Nephron (organoid): ENCODE results near the gene RAB40C.

Experiments used
- H3K27ac Mint-ChIP-seq, 3 experiments: 2 replicates each; pipeline ENCODE4 v1.8.0; 2020; ENCODE audit warnings: mixed read lengths in 3 of 3, mild to moderate bottlenecking in 2 of 3, moderate library complexity in 1 of 3
- H3K27me3 Mint-ChIP-seq: 2 replicates; pipeline ENCODE4 v1.8.0; 2021; ENCODE audit warnings: low read depth, mild to moderate bottlenecking, moderate library complexity, mixed read lengths
- H3K36me3 Mint-ChIP-seq: 2 replicates; pipeline ENCODE4 v1.8.0; 2020; ENCODE audit warnings: low read depth, mixed read lengths
- H3K4me1 Mint-ChIP-seq: 2 replicates; pipeline ENCODE4 v1.8.0; 2020; ENCODE audit warnings: mixed read lengths
- H3K4me3 Mint-ChIP-seq, 3 experiments: 2 replicates each; pipeline ENCODE4 v1.8.0; 2020; ENCODE audit warnings: mild to moderate bottlenecking in 3 of 3, mixed read lengths in 3 of 3, moderate library complexity in 2 of 3
- H3K9me3 Mint-ChIP-seq: 2 replicates; pipeline ENCODE4 v1.8.0; 2020; ENCODE audit warnings: mixed read lengths
- CTCF ChIP-seq, 3 experiments: fragments of 200-600 bp; sonication (generic); IDR thresholded peaks; one replicate each; pipeline ENCODE4 v1.5.0; 2021; ENCODE audit warnings: antibody characterized with exemption in 3 of 3; ENCODE audit not compliant: unreplicated experiment in 3 of 3

Gene RAB40C

GRCh38 chr16:640614-641013 is 50.7 kb downstream of the RAB40C start:
- Mint-ChIP-seq H3K36me3 (no peaks in the 10 kb centered on the region), H3K27me3 (peaks cover 19% of the 10 kb centered on the region), H3K27ac (no peak overlapping the region), H3K4me3 (peak overlapping the region; percentile 81 to 83 (median 82)), H3K4me1 (peaks cover 3% of the 10 kb centered on the region), H3K9me3 (no peaks in the 10 kb centered on the region)
- no peak for TF ChIP-seq CTCF (IDR thresholded peaks at IDR 0.05; ENCODE audit: unreplicated experiment in 3 of 3)

GRCh38 chr16:641326-642188 is 51.7 kb downstream of the RAB40C start, which contains the start of gene MCRIP2:
TSS of gene MCRIP2 (plus strand) at chr16:641828. CDS start at chr16:641992, 164 bp downstream.
- no peak for TF ChIP-seq CTCF (IDR thresholded peaks at IDR 0.05; ENCODE audit: unreplicated experiment in 3 of 3)
- H3K4me1 Mint-ChIP-seq = peaks cover under 1% of the 10 kb centered on the region
- H3K36me3 Mint-ChIP-seq = no peaks in the 10 kb centered on the region
- H3K4me3 Mint-ChIP-seq = peak within 1 kb of the TSS; percentile 81 to 83 (median 82)
- H3K9me3 Mint-ChIP-seq = no peaks in the 10 kb centered on the region
- H3K27me3 Mint-ChIP-seq = peaks cover 17% of the 10 kb centered on the region
- H3K27ac Mint-ChIP-seq = peak within 1 kb of the TSS in 1 of 3 experiments; percentile 51

- Mint-ChIP-seq H3K4me1 (no peaks in the 10 kb centered on the region), H3K36me3 (no peaks in the 10 kb centered on the region), H3K4me3 (peak overlapping the region; percentile 72 to 76 (median 75)), H3K27ac (peak overlapping the region in 1 of 3 experiments; percentile 51), H3K9me3 (no peaks in the 10 kb centered on the region), H3K27me3 (peaks cover 14% of the 10 kb centered on the region)
- TF ChIP-seq CTCF (IDR thresholded peaks at IDR 0.05; ENCODE audit: unreplicated experiment in 3 of 3) = no peak
Observed at GRCh38 chr16:642189-643049, 52.6 kb downstream of the RAB40C start.

GRCh38 chr16:643050-643368 is 53.1 kb downstream of the RAB40C start:
- H3K9me3 Mint-ChIP-seq = no peaks in the 10 kb centered on the region
- H3K36me3 Mint-ChIP-seq = no peaks in the 10 kb centered on the region
- peaks cover 14% of the 10 kb centered on the region for H3K27me3 Mint-ChIP-seq
- H3K4me1 Mint-ChIP-seq = no peaks in the 10 kb centered on the region
- peak overlapping the region in 1 of 3 experiments; percentile 51 for H3K27ac Mint-ChIP-seq
- H3K4me3 Mint-ChIP-seq = peak overlapping the region; percentile 76 to 80 (median 78)
- no peak for TF ChIP-seq CTCF (IDR thresholded peaks at IDR 0.05; ENCODE audit: unreplicated experiment in 3 of 3)

GRCh38 chr16:644556-644955 is 54.7 kb downstream of the RAB40C start:
- Mint-ChIP-seq H3K9me3 (no peaks in the 10 kb centered on the region), H3K4me3 (peak overlapping the region; percentile 75 to 82 (median 78)), H3K27me3 (peaks cover 14% of the 10 kb centered on the region), H3K36me3 (no peaks in the 10 kb centered on the region), H3K4me1 (no peaks in the 10 kb centered on the region), H3K27ac (no peak overlapping the region)
- no peak for TF ChIP-seq CTCF (IDR thresholded peaks at IDR 0.05; ENCODE audit: unreplicated experiment in 3 of 3)
